ENCODE measurements around the gene ANKRD6.

Gene ANKRD6

GRCh38 chr6:89413006-89413400, 19.9 kb upstream of the ANKRD6 start:
- DNase-seq (ENCODE audit: low read depth) = no peak

GRCh38 chr6:89414215-89414614, 18.7 kb upstream of the ANKRD6 start:
- no peak for DNase-seq (ENCODE audit: low read depth)

- no peak for DNase-seq (ENCODE audit: low read depth)
Observed at GRCh38 chr6:89415185-89415584, 17.8 kb upstream of the ANKRD6 start.

- no peak for DNase-seq (ENCODE audit: low read depth)
Observed at GRCh38 chr6:89416796-89417195, 16.2 kb upstream of the ANKRD6 start.

- DNase-seq (ENCODE audit: low read depth) = no peak
Observed at GRCh38 chr6:89430201-89430962, 2.6 kb upstream of the ANKRD6 start.

- no peak for DNase-seq (ENCODE audit: low read depth)
Observed at GRCh38 chr6:89433252-89434149, 549 bp downstream of the ANKRD6 start.

GRCh38 chr6:89434150-89434499, 1.2 kb downstream of the ANKRD6 start:
- no peak for DNase-seq (ENCODE audit: low read depth)

- no peak for DNase-seq (ENCODE audit: low read depth)
Observed at GRCh38 chr6:89434954-89435353, 2.0 kb downstream of the ANKRD6 start.

GRCh38 chr6:89436226-89436625, 3.3 kb downstream of the ANKRD6 start:
- no peak for DNase-seq (ENCODE audit: low read depth)

- DNase-seq (ENCODE audit: low read depth) = no peak
Observed at GRCh38 chr6:89438248-89438647, 5.3 kb downstream of the ANKRD6 start.

- no peak for DNase-seq (ENCODE audit: low read depth)
Observed at GRCh38 chr6:89439014-89439413, 6.1 kb downstream of the ANKRD6 start.

GRCh38 chr6:89440200-89440599, 7.2 kb downstream of the ANKRD6 start:
- DNase-seq (ENCODE audit: low read depth) = no peak

GRCh38 chr6:89443658-89444057, 10.7 kb downstream of the ANKRD6 start:
- no peak for DNase-seq (ENCODE audit: low read depth)

- no peak for DNase-seq (ENCODE audit: low read depth)
Observed at GRCh38 chr6:89449193-89449592, 16.2 kb downstream of the ANKRD6 start.

- DNase-seq (ENCODE audit: low read depth) = no peak
Observed at GRCh38 chr6:89452281-89452680, 19.3 kb downstream of the ANKRD6 start.

- DNase-seq (ENCODE audit: low read depth) = no peak
Observed at GRCh38 chr6:89454300-89454699, 21.3 kb downstream of the ANKRD6 start.

GRCh38 chr6:89458704-89459103, 25.8 kb downstream of the ANKRD6 start:
- DNase-seq (ENCODE audit: low read depth) = no peak

- no peak for DNase-seq (ENCODE audit: low read depth)
Observed at GRCh38 chr6:89459501-89459900, 26.5 kb downstream of the ANKRD6 start.

GRCh38 chr6:89460713-89461112, 27.8 kb downstream of the ANKRD6 start:
- no peak for DNase-seq (ENCODE audit: low read depth)

GRCh38 chr6:89462503-89462902, 29.6 kb downstream of the ANKRD6 start:
- DNase-seq (ENCODE audit: low read depth) = no peak

GRCh38 chr6:89464295-89464694, 31.3 kb downstream of the ANKRD6 start:
- DNase-seq (ENCODE audit: low read depth) = no peak

- DNase-seq (ENCODE audit: low read depth) = no peak
Observed at GRCh38 chr6:89467437-89467836, 34.5 kb downstream of the ANKRD6 start.

- DNase-seq (ENCODE audit: low read depth) = no peak
Observed at GRCh38 chr6:89468998-89469397, 36.0 kb downstream of the ANKRD6 start.

Measured in ELR (cell line).